Upper lobe of left lung (tissue), 6 donors: ENCODE measurements around the gene TKFC. TPM values are rescaled to one million over a fixed set of nuclear protein-coding genes. Genes with fewer than 3 reads are reported as not detected.

ENCODE experiments used
- ATAC-seq, 2 donors: fragments of 200-7000 bp; cut with Tn5 transposase; one replicate each; pipeline ENCODE4 v1.9.1; 2022; ENCODE audit warnings: mild to moderate bottlenecking in 2 of 2, moderate library complexity in 2 of 2; ENCODE audit not compliant: low FRiP score in 2 of 2
- DNase-seq, 2 donors: peaks; one replicate each; pipeline ENCODE4 v3.0.0-alpha.2; 2019 to 2020
- H3K27ac ChIP-seq, 4 donors: fragments of 200-600 bp; sonication (generic); one replicate each; pipeline ENCODE4 v1.5.1; 2016 to 2019
- H3K27me3 ChIP-seq, 4 donors: fragments of 200-600 bp; sonication (generic); one replicate each; pipeline ENCODE4 v1.5.1; 2017 to 2019
- H3K36me3 ChIP-seq, 4 donors: fragments of 200-600 bp; sonication (generic); one replicate each; pipeline ENCODE4 v1.5.1; 2016 to 2019
- H3K4me1 ChIP-seq, 4 donors: fragments of 200-600 bp; sonication (generic); one replicate each; pipeline ENCODE4 v1.5.1; 2018 to 2019
- H3K4me3 ChIP-seq, 4 donors: fragments of 200-600 bp; sonication (generic); one replicate each; pipeline ENCODE4 v1.5.1; 2017 to 2019; ENCODE audit warnings: mild to moderate bottlenecking in 2 of 4, moderate library complexity in 1 of 4
- H3K9me3 ChIP-seq, 4 donors: fragments of 200-600 bp; sonication (generic); one replicate each; pipeline ENCODE4 v1.5.1; 2018 to 2019
- EP300 ChIP-seq, 4 donors: sonication (generic); formaldehyde crosslinking; IDR thresholded peaks; one replicate each; pipeline ENCODE4 v1.5.1; 2017; ENCODE audit warnings: antibody characterized with exemption in 4 of 4, control low read depth in 2 of 4
- POLR2A ChIP-seq, 4 donors: fragments of 450-650 bp; IDR thresholded peaks; one replicate each; pipeline ENCODE4 v1.5.1; 2016 to 2017; ENCODE audit warnings: antibody characterized with exemption in 4 of 4, mild to moderate bottlenecking in 2 of 4
- POLR2AphosphoS5 ChIP-seq, 2 donors: sonication (generic); formaldehyde crosslinking; IDR thresholded peaks; one replicate each; pipeline ENCODE4 v1.5.1; 2017; ENCODE audit warnings: antibody characterized with exemption in 2 of 2
- WGBS, 2 donors: methylation state at CpG; one replicate each; pipeline ENCODE4 v1.1.5; 2017 to 2018; 5-methylcytosine and 5-hydroxymethylcytosine counted together
- total RNA-seq, 6 donors: library from RNA; depleted of rRNA in 4 of 6; stranded (reverse); fragments of >200 nt in 4 of 6; gene quantifications; one replicate each; pipeline versions ENCODE4 v1.1.0 to v1.2.1, GENCODE V29; 2016 to 2021
- TF ChIP-seq, protein P1 (sequence below), 6 experiments: fragments of 450-650 bp in 4 of 6; fragments of 200-600 bp in 2 of 6; sonication (generic) in 2 of 6; IDR thresholded peaks; one replicate each; pipeline ENCODE4 v1.5.1; 2016 to 2019; ENCODE audit warnings: antibody characterized with exemption in 6 of 6
- donor health status: DM: no; HTN: no; CAD: no; lungs with moderate emphysema.
- donor health status: DM: no; HTN: yes; CAD: no; lungs with severe emphysema.

The TKFC gene
- total RNA-seq, 6 donors from 2014 or later, result 26.4 to 75.4 (median 36.1) TPM

DNA sequence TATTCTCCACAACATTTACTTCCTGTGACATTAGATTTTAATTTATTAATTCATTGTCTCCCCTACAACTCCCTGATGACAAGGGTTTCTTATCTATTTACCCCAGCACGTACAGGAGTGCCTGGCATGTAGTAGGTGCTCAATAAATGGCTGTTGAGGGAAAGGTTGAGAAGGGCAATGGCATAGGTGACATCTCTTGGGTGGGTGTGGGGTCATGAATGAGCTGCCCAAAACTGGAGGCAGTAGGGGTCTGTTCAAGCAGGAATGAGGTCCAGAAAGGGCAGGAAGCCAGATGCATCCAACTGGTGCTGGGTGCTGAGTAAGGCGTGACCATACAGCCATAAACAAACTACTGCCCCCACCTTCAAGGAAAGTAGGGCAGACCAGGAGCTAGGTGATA lies 40.7 kb upstream of the TKFC start:
- H3K27ac ChIP-seq, result no peak overlapping the region
- peaks cover 0 to 18% (median 7%) of the 10 kb centered on the region in 4 donors for H3K27me3 ChIP-seq
- TF ChIP-seq POLR2A (IDR thresholded peaks at IDR 0.05) (no peak), EP300 (IDR thresholded peaks at IDR 0.05) (no peak)
- TF ChIP-seq, protein P1, sequence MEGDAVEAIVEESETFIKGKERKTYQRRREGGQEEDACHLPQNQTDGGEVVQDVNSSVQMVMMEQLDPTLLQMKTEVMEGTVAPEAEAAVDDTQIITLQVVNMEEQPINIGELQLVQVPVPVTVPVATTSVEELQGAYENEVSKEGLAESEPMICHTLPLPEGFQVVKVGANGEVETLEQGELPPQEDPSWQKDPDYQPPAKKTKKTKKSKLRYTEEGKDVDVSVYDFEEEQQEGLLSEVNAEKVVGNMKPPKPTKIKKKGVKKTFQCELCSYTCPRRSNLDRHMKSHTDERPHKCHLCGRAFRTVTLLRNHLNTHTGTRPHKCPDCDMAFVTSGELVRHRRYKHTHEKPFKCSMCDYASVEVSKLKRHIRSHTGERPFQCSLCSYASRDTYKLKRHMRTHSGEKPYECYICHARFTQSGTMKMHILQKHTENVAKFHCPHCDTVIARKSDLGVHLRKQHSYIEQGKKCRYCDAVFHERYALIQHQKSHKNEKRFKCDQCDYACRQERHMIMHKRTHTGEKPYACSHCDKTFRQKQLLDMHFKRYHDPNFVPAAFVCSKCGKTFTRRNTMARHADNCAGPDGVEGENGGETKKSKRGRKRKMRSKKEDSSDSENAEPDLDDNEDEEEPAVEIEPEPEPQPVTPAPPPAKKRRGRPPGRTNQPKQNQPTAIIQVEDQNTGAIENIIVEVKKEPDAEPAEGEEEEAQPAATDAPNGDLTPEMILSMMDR (IDR thresholded peaks at IDR 0.05), result no peak
- peaks cover 0 to 2% (median 0%) of the 10 kb centered on the region in 4 donors for H3K36me3 ChIP-seq
- ATAC-seq, result no peak
- H3K4me3 ChIP-seq, result no peak overlapping the region
- DNase-seq, result no peak
- WGBS, 2 donors, result 84 to 94% methylated on average over 2 of the region's 2 CpGs
- H3K9me3 ChIP-seq, result no peaks in the 10 kb centered on the region
- H3K4me1 ChIP-seq, result peaks cover 20 to 23% (median 21%) of the 10 kb centered on the region in 4 donors

DNA sequence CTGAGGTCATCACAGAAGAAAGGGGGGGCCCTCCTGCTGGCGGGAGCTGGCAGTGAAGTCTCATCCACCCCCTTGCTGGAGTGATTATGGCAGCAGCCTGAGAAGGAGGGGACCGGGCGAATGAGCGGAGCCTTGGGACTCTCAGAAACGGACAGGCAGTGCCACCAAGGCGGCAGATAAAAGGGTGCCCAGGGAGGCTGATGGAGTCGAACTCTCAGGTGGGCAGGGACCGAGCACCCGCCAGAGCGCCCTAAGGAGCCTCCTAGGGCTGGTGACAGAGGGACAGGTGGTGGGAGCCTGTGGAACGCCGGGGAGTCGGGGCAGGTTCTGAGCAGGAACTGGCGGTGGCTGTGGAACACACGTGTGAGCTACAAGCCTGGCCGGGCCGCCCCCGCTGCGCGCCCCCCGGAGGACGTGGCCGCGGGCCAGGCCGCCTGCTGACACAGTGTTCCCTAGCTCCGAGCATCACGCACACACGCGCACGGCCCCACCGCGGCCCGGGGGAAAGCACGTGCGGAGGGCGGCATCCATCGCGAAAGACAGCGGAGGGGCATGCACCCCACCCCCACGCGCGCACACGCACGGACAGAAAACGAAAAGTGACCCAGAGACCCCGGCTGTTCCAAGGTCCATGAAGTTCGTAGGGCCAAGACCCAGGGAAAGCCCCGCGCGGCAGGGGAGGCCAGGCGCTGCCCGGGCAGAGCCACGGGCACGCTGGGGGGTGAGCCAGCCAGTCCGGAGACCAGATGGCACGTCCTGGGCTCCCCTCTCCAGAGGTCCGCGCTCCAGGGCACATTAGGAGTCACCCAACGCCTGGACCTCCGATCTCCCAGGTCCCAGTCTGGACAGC lies 38.9 kb upstream of the TKFC start:
- TF ChIP-seq POLR2A (IDR thresholded peaks at IDR 0.05) (no peak), POLR2AphosphoS5 (IDR thresholded peaks at IDR 0.05) (no peak), EP300 (IDR thresholded peaks at IDR 0.05) (no peak)
- TF ChIP-seq, protein P1 (IDR thresholded peaks at IDR 0.05), result no peak
- WGBS, 2 donors, result 4% methylated on average over 21 to 34 of the region's 60 CpGs
- H3K36me3 ChIP-seq, result peaks cover 0 to 13% (median 3%) of the 10 kb centered on the region in 4 donors
- no peaks in the 10 kb centered on the region for H3K9me3 ChIP-seq
- peak; percentile 41 to 60 for ATAC-seq
- peak in 1 of 2 donors; percentile 92 for DNase-seq
- H3K27ac ChIP-seq, result no peak overlapping the region
- peak overlapping the region; percentile 15 to 58 (median 50) for H3K4me3 ChIP-seq
- H3K27me3 ChIP-seq, result peaks cover 0 to 18% (median 7%) of the 10 kb centered on the region in 4 donors
- peaks cover 20 to 23% (median 21%) of the 10 kb centered on the region in 4 donors for H3K4me1 ChIP-seq

DNA sequence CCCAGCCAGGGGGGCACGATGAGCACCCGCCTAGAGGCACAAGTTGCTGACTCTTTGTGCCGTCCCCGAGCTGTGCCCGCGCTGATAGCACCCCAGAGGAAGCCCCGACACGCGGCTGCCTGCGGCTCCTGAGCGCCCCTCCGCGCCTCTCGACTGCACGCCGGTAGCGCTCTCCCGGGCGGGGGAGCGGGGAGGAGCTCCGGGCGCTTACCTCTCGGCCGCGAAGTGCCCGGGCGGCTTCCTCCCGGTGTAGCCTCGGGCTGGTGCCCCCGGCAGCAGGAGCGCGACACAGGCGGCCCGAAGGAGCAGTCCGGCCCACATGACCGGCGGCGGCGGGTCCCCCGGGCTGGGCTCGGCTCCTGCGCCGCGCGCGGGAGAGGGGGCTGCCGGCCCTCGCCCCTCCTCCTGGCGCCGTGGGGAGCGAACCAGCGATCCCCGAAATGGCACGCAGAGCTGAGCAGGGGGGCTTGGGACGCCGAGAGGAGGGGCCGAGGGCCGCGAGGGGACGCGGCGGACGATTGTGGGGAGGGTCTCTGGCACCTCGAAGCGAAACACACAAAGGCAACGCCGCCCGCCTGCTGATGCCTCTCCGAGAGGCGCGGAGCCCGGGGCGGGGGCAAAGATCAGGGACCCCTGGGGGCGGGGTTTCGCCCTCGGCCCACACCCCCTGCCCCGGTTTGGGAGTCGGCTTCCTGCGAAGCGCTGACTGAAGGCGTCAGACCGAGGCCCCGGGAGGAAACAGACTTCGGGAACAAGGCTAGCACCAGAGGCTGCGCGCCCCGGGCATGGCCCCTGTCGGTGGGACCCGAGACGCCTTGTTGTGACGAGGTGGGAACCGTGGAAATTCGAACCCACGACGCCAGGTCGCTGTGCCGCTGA lies 38.1 kb upstream of the TKFC start, which contains the start of gene VWCE:
Gene VWCE (minus strand): TSS at position 600 of the 879 bp plus-strand sequence. CDS start 279 bp downstream, at position 321.
- peak; percentile 39 to 91 for DNase-seq
- Histone ChIP-seq H3K36me3 (peaks cover under 1 to 22% (median 10%) of the 10 kb centered on the region in 4 donors), H3K4me1 (peaks cover 20 to 23% (median 21%) of the 10 kb centered on the region in 4 donors), H3K9me3 (no peaks in the 10 kb centered on the region), H3K27me3 (peaks cover 0 to 18% (median 7%) of the 10 kb centered on the region in 4 donors), H3K27ac (no peak within 1 kb of the TSS), H3K4me3 (peak within 1 kb of the TSS; percentile 15 to 58 (median 50))
- ATAC-seq, result peak; percentile 70 to 71
- TF ChIP-seq EP300 (IDR thresholded peaks at IDR 0.05), result no peak
- TF ChIP-seq, protein P1 (IDR thresholded peaks at IDR 0.05), result no peak
- WGBS, 2 donors, result 0 to 2% methylated on average over 20 to 64 of the region's 97 CpGs

DNA sequence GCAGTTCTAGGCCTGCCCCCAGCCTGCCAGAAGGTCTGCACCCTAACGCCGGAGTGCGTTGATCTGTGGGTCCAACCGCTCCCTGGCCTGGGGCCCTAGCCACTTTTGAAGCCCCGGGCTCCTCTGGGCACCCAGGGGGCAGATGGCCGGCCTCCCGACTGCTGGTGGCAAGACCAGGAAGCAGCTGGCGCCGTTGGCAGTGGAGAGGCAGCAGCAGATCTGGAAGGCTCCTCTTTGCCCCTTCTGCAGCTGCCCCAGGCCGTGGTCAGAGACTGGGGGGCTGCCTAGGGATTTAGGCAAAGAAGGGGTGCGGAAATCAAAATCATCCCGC lies 37.5 kb upstream of the TKFC start:
- H3K4me1 ChIP-seq, result peaks cover 20 to 23% (median 21%) of the 10 kb centered on the region in 4 donors
- peaks cover 6 to 28% (median 16%) of the 10 kb centered on the region in 4 donors for H3K36me3 ChIP-seq
- no peak overlapping the region for H3K27ac ChIP-seq
- TF ChIP-seq POLR2A (IDR thresholded peaks at IDR 0.05) (no peak), POLR2AphosphoS5 (IDR thresholded peaks at IDR 0.05) (no peak), EP300 (IDR thresholded peaks at IDR 0.05) (no peak)
- TF ChIP-seq, protein P1 (IDR thresholded peaks at IDR 0.05), result no peak
- no peaks in the 10 kb centered on the region for H3K9me3 ChIP-seq
- H3K27me3 ChIP-seq, result peaks cover 0 to 18% (median 7%) of the 10 kb centered on the region in 4 donors
- WGBS, 2 donors, result 48 to 88% methylated on average over 2 to 12 of the region's 12 CpGs
- no peak for ATAC-seq
- H3K4me3 ChIP-seq, result peak overlapping the region in 3 of 4 donors; percentile 46 to 58 (median 54)
- DNase-seq, result no peak
